Ascending aorta (tissue), 2 donors: Measurements from ENCODE around the gene CTAG2. TPM values are rescaled to one million over a fixed set of nuclear protein-coding genes. Genes with fewer than 3 reads are reported as not detected.

Source experiments
- DNase-seq, 2 donors: peaks; one replicate each; pipeline ENCODE4 v3.0.0-alpha.2; 2019; ENCODE audit warnings: low spot score in 2 of 2
- H3K27ac ChIP-seq, 2 donors: fragments of 200-600 bp; sonication (generic); one replicate each; pipeline ENCODE4 v1.5.1; 2016 to 2017; ENCODE audit warnings: mild to moderate bottlenecking in 1 of 2
- H3K27me3 ChIP-seq: fragments of 200-600 bp; sonication (generic); one replicate; pipeline ENCODE4 v1.5.1; 2017
- H3K36me3 ChIP-seq, 2 donors: fragments of 200-600 bp; sonication (generic); one replicate each; pipeline ENCODE4 v1.5.1; 2016
- H3K4me1 ChIP-seq, 2 donors: fragments of 200-600 bp; sonication (generic); one replicate each; pipeline ENCODE4 v1.5.1; 2016 to 2017; ENCODE audit warnings: mild to moderate bottlenecking in 1 of 2
- H3K4me3 ChIP-seq, 2 donors: fragments of 200-600 bp; sonication (generic); one replicate each; pipeline ENCODE4 v1.5.1; 2016 to 2017; ENCODE audit warnings: mild to moderate bottlenecking in 1 of 2
- H3K9me3 ChIP-seq, 2 donors: fragments of 200-600 bp; sonication (generic); one replicate each; pipeline ENCODE4 v1.5.1; 2016
- intact Hi-C: fragments of 100-400 bp; cut with DNase I; formaldehyde crosslinking; loops from one replicate; pipeline ENCODE4 v1.15.1; 2023
- total RNA-seq: library from RNA; depleted of rRNA; stranded (reverse); fragments of >200 nt; gene quantifications from one replicate; pipeline ENCODE4 v1.1.0, GENCODE V29; 2016
- TF ChIP-seq, protein P1 (sequence below), 3 experiments: fragments of 200-600 bp in 2 of 3; fragments of 450-650 bp in 1 of 3; sonication (generic) in 2 of 3; IDR thresholded peaks; one replicate each; pipeline ENCODE4 v1.5.1; 2016 to 2019; ENCODE audit warnings: antibody characterized with exemption in 3 of 3, mild to moderate bottlenecking in 1 of 3, moderate library complexity in 1 of 3

The CTAG2 gene
- total RNA-seq, 1 donor from 2014 or later: not detected

DNA sequence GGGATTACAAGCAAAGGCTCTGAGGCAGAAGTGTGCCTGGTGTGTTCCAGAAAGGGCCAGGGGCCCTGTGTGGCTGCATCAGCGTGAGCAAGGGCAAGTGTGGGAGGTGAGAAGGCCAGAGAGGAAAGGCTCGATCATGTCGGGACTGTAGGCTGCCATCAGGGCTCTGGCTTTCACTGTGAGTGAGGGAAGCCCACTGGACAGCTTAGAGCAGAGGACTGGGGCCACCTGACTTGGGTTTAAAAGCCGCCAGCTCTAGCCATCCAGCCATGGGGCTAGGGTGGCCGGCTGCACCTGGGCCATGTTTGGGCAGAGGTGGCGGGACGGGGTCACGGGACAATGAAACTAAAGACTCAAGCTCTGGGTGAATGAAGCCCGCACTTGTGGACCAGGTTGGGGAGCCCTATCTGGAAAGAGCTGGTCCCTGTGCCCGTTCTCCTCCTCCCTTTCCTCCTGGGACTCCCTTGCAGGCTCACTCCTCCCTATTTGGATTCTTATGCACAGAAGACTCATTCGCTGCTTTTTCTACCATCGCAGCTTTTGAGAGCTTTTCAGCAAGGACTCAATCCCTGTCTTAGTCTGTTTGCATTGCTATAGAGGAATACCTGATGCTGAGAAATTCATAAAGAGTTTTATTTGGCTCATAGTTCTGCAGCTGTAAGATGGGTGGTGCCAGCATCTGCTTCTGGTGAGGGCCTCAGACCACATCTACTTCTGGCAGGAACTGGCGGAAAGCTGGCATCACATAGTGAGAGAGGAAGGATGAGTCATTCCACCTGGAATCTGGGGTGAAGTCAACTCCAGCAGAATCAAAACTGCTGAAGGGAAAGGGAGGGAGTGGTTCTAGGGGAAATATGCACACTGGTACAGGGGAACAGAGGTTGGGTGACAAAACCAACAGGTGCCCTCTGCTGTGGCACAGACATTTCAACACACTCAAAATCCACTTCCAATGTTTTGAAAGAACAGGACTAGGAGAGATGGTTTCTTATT is 49.6 kb downstream of the CTAG2 start:
- intact Hi-C loops: no loop called here
- H3K9me3 ChIP-seq: no peaks in the 10 kb centered on the region
- TF ChIP-seq, protein P1, sequence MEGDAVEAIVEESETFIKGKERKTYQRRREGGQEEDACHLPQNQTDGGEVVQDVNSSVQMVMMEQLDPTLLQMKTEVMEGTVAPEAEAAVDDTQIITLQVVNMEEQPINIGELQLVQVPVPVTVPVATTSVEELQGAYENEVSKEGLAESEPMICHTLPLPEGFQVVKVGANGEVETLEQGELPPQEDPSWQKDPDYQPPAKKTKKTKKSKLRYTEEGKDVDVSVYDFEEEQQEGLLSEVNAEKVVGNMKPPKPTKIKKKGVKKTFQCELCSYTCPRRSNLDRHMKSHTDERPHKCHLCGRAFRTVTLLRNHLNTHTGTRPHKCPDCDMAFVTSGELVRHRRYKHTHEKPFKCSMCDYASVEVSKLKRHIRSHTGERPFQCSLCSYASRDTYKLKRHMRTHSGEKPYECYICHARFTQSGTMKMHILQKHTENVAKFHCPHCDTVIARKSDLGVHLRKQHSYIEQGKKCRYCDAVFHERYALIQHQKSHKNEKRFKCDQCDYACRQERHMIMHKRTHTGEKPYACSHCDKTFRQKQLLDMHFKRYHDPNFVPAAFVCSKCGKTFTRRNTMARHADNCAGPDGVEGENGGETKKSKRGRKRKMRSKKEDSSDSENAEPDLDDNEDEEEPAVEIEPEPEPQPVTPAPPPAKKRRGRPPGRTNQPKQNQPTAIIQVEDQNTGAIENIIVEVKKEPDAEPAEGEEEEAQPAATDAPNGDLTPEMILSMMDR (IDR thresholded peaks at IDR 0.05): no peak
- no peak overlapping the region for H3K4me3 ChIP-seq
- H3K4me1 ChIP-seq: no peaks in the 10 kb centered on the region
- DNase-seq: peak in 1 of 2 donors; percentile 62
- no peaks in the 10 kb centered on the region for H3K36me3 ChIP-seq
- no peaks in the 10 kb centered on the region for H3K27me3 ChIP-seq
- peak overlapping the region; percentile 31 to 49 for H3K27ac ChIP-seq

DNA sequence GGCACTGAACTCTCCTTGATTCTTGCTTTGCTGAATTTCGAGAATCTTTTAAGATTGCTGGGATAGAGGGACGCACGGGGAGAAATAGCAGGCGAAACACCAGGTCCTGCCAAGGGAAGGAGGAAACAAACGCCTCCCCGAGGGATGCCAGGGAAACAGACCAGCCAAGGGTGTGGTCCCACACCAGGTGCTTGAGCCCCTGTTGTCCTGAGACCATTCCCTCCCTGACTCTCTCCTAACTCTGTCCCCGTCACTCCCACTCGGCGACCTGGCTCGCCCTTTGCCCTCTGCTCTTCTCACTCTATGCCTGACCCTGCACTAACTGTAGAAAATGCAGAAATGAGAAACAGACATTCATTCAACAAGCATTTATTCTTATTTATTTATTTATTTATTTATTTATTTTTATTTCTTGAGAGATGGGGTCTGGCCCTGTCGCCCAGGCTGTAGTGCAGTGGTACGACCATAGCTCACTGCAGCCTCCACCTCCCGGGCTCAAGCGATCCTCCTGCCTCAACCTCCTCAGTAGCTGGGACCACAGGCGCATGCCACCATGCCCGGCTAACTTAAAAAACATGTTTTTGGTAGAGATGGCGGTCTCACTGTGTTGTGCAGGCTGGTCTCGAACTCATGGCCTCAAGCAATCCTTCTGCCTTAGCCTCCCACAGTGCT is 50.5 kb downstream of the CTAG2 start:
- H3K27ac ChIP-seq: peak overlapping the region in 1 of 2 donors; percentile 49
- intact Hi-C loops: no loop called here
- no peaks in the 10 kb centered on the region for H3K36me3 ChIP-seq
- no peaks in the 10 kb centered on the region for H3K9me3 ChIP-seq
- no peak overlapping the region for H3K4me3 ChIP-seq
- H3K27me3 ChIP-seq: no peaks in the 10 kb centered on the region
- TF ChIP-seq, protein P1 (IDR thresholded peaks at IDR 0.05): no peak
- H3K4me1 ChIP-seq: no peaks in the 10 kb centered on the region
- peak in 1 of 2 donors; percentile 22 for DNase-seq

DNA sequence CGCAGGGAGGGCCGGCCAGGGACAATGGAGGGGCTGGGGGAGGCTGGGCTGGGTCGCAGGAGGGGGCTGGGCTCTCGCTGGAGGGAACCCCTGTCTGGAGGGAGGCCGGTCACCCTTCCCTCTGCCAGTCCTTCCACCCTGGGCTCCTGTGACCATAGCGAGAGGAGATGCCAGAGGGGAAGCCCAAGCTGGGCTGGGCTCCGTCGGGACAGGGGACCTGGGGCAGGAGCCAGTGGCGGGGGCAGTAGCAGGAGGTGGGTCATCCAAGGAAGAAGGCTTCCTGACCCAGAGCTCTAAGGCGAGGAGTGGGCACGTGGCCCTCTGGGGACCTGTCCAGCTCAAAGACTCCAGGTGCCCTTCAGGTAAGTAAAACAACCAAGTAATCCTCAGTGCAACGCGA is 51.2 kb downstream of the CTAG2 start:
- peak in 1 of 2 donors; percentile 61 for DNase-seq
- intact Hi-C loops: no loop called here
- no peaks in the 10 kb centered on the region for H3K27me3 ChIP-seq
- H3K4me1 ChIP-seq: no peaks in the 10 kb centered on the region
- no peaks in the 10 kb centered on the region for H3K9me3 ChIP-seq
- H3K4me3 ChIP-seq: no peak overlapping the region
- TF ChIP-seq, protein P1 (IDR thresholded peaks at IDR 0.05): no peak
- H3K27ac ChIP-seq: no peak overlapping the region
- no peaks in the 10 kb centered on the region for H3K36me3 ChIP-seq

Other genes starting within 250 kb of the CTAG2 start
- gene DNASE1L1, start 244.3 kb downstream of the CTAG2 start, total RNA-seq: 52.5 TPM
- 33.4 TPM for gene TAFAZZIN, start 242.0 kb downstream of the CTAG2 start, total RNA-seq
- gene ATP6AP1, start 224.9 kb downstream of the CTAG2 start, total RNA-seq: 52.6 TPM
- gene GDI1, start 216.4 kb downstream of the CTAG2 start, total RNA-seq: 67.4 TPM
- 52.4 TPM for gene FAM50A, start 209.4 kb downstream of the CTAG2 start, total RNA-seq
- gene PLXNA3, start 195.3 kb downstream of the CTAG2 start, total RNA-seq: 10.0 TPM
- 52.0 TPM for gene LAGE3, start 174.3 kb downstream of the CTAG2 start, total RNA-seq
- gene UBL4A, start 167.0 kb downstream of the CTAG2 start, total RNA-seq: 127 TPM
- gene SLC10A3, start 162.9 kb downstream of the CTAG2 start, total RNA-seq: 66.2 TPM
- 69.9 TPM for gene FAM3A, start 137.3 kb downstream of the CTAG2 start, total RNA-seq
- 89.7 TPM for gene G6PD, start 106.7 kb downstream of the CTAG2 start, total RNA-seq
- gene IKBKG, start 106.0 kb downstream of the CTAG2 start, total RNA-seq: 37.5 TPM
- not detected for gene CTAG1A, start 68.4 kb downstream of the CTAG2 start, total RNA-seq
- not detected for gene CTAG1B, start 34.3 kb downstream of the CTAG2 start, total RNA-seq
- gene GAB3, start 97.5 kb upstream of the CTAG2 start, total RNA-seq: 2.9 TPM
- gene DKC1, start 109.3 kb upstream of the CTAG2 start, total RNA-seq: 3.4 TPM
- gene MPP1, start 151.9 kb upstream of the CTAG2 start, total RNA-seq: 65.3 TPM
- gene SMIM9, start 181.1 kb upstream of the CTAG2 start, total RNA-seq: not detected
- 77.0 TPM for gene F8A1, start 232.8 kb upstream of the CTAG2 start, total RNA-seq